SW480 (cell line): ENCODE measurements around the gene LRRIQ4.

Source experiments
- DNase-seq: peaks from one replicate; pipeline ENCODE4 v3.0.0-alpha.2; 2016; ENCODE audit warnings: low spot score

The LRRIQ4 gene

GRCh38 chr3:169809230-169809795, 3.4 kb upstream of the LRRIQ4 start:
- DNase-seq, result no peak

DNA sequence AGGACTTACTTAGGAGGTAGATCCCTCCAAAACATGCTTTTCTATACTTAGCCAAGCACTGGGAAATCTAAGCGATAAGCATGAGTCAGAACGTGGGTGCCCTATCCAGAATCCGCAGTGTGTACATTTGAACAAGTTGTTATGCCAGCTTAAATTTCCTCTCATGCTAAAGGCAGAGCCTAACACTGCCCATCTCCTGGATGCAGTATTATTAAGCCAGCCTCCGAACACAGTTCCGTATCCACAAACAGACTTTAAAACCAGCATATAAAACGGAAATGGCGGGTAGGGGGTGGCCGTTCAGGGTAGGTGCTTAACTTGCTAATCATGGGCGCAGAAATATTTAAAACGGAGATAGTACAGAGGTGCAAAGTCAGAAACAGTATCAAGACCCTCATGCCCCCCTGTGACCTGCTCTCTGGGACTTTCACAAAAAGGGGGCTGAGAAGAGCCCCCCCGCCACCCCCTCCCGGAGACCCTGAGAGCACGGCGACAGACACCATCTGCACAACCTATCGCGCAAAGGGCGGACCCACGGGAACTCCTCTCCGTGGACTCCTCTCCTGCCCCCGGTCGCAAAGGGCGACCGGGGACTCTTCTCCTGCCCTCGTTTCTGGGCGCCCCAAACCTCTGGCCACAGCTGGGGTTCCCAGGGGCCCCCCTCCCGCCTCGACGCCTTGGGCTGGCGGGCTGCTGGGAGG, 889 bp upstream of the LRRIQ4 start:
- peak; percentile 82 for DNase-seq

- DNase-seq, result no peak
Measured at GRCh38 chr3:169813278-169813677, 608 bp downstream of the LRRIQ4 start.

DNA sequence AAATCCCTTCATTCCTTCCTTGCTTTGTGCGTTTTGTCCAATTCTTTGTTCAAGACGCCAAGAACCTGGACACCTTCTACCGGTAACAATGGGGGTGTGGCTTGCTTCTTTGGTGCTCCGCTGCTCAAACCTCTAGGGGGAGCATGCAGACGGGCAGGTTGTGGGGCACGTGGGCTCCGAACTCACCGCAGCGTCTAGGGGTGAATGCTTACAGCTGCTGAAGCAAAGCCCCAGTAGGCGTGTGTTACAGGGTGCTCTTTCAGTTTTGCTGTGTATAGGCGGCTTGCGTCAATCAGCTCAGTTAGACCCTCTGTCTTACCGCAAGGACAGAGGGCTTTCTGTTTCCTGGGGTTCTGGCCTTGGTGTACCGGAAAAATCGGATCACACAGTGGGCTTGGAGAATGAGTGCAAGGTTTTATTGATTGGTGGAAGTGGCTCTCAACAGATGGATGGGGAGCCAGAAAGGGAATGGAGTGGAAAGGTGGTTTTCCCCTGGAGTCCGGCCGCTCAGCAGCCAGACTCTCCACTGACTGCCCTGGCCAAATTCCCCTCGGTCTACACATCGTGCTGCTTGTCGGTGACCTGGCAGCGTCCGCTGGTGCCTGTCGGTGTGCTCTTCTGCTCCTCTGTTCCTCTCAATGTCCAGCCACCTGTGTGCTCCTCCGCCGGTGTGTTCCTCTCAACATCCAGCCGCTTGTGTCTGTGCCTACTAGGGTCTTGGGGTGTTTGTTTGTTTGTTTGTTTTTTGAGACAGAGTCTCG, 1.3 kb downstream of the LRRIQ4 start:
- DNase-seq, result peak; percentile 43

GRCh38 chr3:169815590-169816150, 3.0 kb downstream of the LRRIQ4 start:
- no peak for DNase-seq

DNA sequence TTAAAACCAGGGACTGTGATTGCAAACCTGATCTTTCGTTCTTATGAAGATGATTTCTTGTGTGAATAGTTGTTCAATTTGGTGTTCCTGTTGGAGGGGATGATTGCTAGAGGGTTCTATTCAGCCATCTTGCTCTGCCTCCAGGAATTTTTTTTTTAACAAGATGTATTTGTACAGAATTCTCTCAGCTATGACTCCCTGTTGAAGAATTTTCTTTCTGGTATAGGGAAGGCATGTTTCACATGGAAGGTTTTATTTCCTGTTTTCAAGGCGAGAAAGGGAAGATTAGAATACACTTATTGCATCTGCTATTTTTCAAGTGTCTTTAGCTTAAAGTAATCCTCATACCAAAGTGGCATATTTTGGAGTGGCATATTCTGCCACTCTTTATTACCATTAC, 5.6 kb downstream of the LRRIQ4 start:
- DNase-seq, result no peak

DNA sequence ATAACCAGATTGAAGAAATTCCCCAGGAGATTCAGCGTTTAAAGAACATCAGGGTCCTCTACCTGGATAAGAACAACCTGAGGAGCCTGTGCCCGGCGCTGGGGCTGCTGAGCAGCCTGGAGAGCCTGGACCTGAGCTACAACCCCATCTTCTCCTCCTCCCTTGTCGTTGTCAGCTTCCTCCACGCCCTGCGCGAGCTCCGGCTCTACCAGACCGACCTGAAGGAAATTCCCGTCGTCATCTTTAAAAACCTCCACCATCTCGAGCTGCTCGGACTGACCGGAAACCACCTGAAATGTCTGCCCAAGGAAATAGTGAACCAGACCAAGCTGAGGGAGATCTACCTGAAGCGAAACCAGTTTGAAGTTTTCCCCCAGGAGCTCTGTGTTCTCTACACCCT, 9.4 kb downstream of the LRRIQ4 start:
- DNase-seq, result peak; percentile 13

DNA sequence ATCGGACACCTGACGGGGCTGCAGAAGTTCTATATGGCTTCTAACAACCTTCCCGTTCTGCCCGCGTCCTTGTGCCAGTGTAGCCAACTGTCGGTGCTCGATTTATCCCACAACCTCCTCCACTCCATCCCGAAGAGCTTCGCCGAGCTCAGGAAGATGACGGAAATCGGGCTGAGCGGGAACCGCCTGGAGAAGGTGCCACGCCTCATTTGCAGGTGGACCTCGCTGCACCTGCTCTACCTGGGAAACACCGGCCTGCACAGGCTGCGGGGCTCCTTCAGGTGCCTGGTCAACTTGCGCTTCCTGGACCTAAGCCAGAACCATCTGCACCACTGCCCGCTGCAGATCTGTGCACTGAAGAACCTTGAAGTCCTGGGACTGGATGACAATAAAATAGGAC, 9.9 kb downstream of the LRRIQ4 start:
- peak; percentile 31 for DNase-seq

GRCh38 chr3:169822983-169823382, 10.3 kb downstream of the LRRIQ4 start:
- no peak for DNase-seq

GRCh38 chr3:169825316-169825715, 12.6 kb downstream of the LRRIQ4 start:
- DNase-seq, result no peak

DNA sequence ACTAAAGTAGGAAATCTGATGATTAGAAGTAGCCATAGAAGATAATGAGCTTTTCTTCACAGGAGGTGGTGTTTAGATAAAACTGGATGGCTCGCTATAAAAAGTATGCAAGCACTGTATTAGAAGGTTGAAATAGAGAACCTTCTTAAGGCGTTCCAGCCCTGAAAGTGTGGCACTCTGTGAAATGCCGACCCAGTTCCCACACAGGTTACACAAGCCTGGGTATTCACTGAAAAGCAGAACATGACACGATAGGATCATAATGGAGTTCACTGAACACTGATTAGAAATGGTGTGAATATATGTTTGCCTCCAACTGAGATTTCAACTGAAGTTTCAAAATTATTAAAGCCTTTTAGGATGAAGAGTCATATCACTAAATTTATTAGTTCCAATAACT, 15.0 kb downstream of the LRRIQ4 start:
- no peak for DNase-seq

- no peak for DNase-seq
Measured at GRCh38 chr3:169835533-169835932, 22.9 kb downstream of the LRRIQ4 start.

DNA sequence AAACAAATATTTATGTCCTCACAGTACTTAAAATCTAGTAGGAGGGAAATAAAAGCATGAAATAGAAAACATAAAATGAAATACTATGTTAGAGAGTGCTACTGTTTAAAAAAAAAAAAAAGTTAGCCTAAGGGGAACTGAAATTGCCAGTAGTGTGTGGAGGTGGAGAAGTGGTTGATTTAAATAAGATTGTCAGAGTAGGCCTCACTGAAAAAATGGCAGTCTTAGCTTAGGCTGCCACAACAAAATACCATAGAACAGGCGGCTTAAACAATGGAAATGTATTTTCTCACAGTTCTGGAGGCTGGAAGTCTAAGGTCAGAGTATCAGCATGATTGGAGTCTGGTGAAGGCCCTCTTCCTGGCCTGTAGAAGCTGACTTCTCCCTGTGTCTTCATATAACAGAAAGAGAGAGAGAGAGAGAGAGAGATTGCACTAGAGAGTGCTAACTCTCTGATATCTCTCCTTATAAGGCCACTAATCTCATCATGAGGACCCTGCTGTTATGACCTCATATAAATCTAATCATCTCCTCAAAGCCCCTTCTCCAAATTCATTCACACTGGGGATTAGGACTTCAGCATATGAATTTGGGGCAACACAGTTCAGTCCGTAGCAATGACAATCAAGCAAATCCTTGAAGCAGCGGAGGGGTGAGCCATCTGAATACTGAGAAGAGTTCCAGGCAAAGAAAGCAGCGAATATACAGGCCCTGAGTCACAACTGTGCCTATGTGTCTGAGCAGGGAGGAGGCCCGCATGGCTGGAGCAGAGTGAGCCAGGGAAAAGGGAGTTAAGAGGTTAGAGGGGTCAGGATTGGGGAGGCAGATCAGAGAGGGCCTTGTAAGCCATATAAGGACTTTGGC, 23.6 kb downstream of the LRRIQ4 start:
- no peak for DNase-seq

GRCh38 chr3:169836942-169837275, 24.2 kb downstream of the LRRIQ4 start:
- DNase-seq, result no peak

GRCh38 chr3:169838511-169839030, 25.9 kb downstream of the LRRIQ4 start:
- no peak for DNase-seq

GRCh38 chr3:169841171-169841570, 28.5 kb downstream of the LRRIQ4 start:
- no peak for DNase-seq

- DNase-seq, result no peak
Measured at GRCh38 chr3:169842960-169843359, 30.3 kb downstream of the LRRIQ4 start.

DNA sequence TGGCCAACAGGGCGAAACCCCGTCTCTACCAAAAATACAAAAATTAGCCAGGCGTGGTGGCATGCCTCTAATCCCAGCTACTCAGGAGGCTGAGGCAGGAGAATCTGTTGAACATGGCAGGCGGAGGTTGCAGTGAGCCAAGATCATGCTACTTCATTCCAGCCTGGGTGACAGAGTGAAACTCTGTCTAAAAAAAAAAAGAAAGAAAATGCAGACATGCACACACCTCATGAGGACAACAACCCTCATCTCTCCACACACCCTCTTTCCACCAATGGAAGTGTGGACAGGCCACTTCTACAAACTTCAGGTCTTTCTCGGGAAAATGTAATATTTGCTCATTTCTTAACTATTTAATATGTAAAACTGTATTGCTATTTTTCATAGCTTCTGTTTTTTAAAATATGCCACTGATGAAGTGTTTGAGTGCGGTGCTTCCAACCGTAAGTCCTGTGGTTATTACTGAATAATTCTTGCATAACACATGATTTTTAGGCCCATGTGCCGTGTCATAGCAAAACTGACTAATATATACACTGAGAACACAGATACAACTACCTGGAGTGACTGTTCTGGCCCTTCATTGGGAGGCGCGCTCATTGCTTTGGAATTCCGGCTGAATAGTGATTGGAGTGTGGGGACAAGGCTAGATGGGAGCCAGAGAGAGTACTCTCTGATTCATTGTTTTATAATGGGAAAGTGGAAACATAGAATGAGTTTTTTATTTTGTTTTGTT, 34.0 kb downstream of the LRRIQ4 start:
- DNase-seq, result peak; percentile 61

GRCh38 chr3:169847896-169848295, 35.2 kb downstream of the LRRIQ4 start:
- peak; percentile 91 for DNase-seq

DNA sequence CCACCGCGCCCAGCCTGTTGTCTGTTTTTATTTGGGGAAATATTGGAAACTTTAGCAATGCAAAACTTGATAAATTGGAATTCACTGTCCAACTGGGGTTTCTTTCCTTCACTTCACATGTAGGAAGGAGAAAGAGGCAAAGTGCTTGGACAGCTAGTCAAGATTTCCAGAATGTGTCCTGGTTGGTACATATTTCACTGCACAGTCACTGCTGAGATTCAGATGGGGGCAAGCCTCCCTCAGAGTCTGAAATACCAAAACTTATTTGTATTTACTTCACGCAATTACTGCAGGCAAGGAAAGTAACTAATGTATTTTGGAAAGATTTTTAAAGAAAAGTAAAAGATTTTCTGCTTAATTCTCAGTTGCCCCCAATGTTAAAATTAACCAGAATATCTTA, 36.1 kb downstream of the LRRIQ4 start:
- no peak for DNase-seq

- no peak for DNase-seq
Measured at GRCh38 chr3:169850618-169851017, 37.9 kb downstream of the LRRIQ4 start.
